K562 (cell line): Measurements from ENCODE around the gene MYL10. TPM values are rescaled to one million over a fixed set of nuclear protein-coding genes. Genes with fewer than 3 reads are reported as not detected.
A peak's percentile ranks its signal among the peaks of the same experiment; 100 is the strongest.

Experiments
- ATAC-seq: fragments of 200-7000 bp; cut with Tn5 transposase; 3 replicates; pipeline ENCODE4 v1.9.1; 2020; ENCODE audit warnings: moderate library complexity
- BruUV-seq: library from RNA; stranded (reverse); fragments of 400-500 nt; replicated peaks from 2 replicates; lab custom pipeline; 2021; lab: Mats Ljungman, UMichigan
- CTCF ChIA-PET: fragments of 300-600 bp; formaldehyde crosslinking; extraction: SDS; loops from one replicate; lab custom pipeline; 2021; ENCODE audit warnings: low intra/inter-chr PET ratio; lab: Yijun Ruan, JAX
- POLR2A ChIA-PET: fragments of 300-600, 350-650 bp; sonication (Branson Sonifier 250); formaldehyde crosslinking; extraction: SDS; loops from one replicate; lab custom pipeline; 2021; ENCODE audit warnings: antibody characterized with exemption, inconsistent platforms; lab: Yijun Ruan, JAX
- DNase-seq, 4 experiments: peaks; one replicate each; pipeline versions ENCODE4 v3.0.0 to v3.0.0-alpha.2; 2011 to 2018; ENCODE audit warnings: low spot score in 3 of 4, mixed read lengths in 3 of 4; ENCODE audit errors: extremely low read depth in 1 of 4
- FAIRE-seq: peaks from 2 replicates; lab custom pipeline; 2011; peaks lifted over from hg19 to GRCh38; lab: Jason Lieb, UNC
- H2AFZ ChIP-seq: 2 replicates; pipeline ENCODE4 v1.6.0; 2011; ENCODE audit warnings: low read depth, low read length, control low read depth, inconsistent platforms
- H3K27ac ChIP-seq: fragments of 200-600 bp; 3 replicates; pipeline ENCODE4 v1.8.0; 2011; ENCODE audit warnings: low read depth, mild to moderate bottlenecking, control low read depth, inconsistent platforms, low read length, moderate library complexity, mixed read lengths; ENCODE audit errors: extremely low read depth
- H3K27me3 ChIP-seq, 2 experiments: fragments of 300-600 bp in 1 of 2; 2 replicates in 1 of 2; 3 replicates in 1 of 2; pipeline versions ENCODE4 v1.6.0 to v1.8.0; 2011; ENCODE audit warnings: inconsistent platforms in 2 of 2, low read length in 2 of 2, mild to moderate bottlenecking in 1 of 2, mixed read lengths in 1 of 2, moderate library complexity in 1 of 2; ENCODE audit not compliant: control insufficient read depth in 2 of 2, insufficient read depth in 2 of 2
- H3K36me3 ChIP-seq: fragments of 300-600 bp; 3 replicates; pipeline ENCODE4 v1.8.0; 2011; ENCODE audit warnings: mild to moderate bottlenecking, low read length, inconsistent platforms; ENCODE audit not compliant: control insufficient read depth, insufficient read depth
- H3K4me1 ChIP-seq, 2 experiments: fragments of 200-600 bp in 1 of 2; replicated peaks in 1 of 2; 2 replicates in 1 of 2; 3 replicates in 1 of 2; pipeline versions ENCODE4 v1.5.1 to v1.8.0; 2011; ENCODE audit warnings: inconsistent platforms in 2 of 2, low read length in 2 of 2, mild to moderate bottlenecking in 1 of 2, mixed read lengths in 1 of 2, moderate library complexity in 1 of 2; ENCODE audit not compliant: control insufficient read depth in 2 of 2, insufficient read depth in 2 of 2
- H3K4me2 ChIP-seq: 2 replicates; pipeline ENCODE4 v1.6.1; 2011; ENCODE audit warnings: low read length, control low read depth, inconsistent platforms, mixed read lengths; ENCODE audit not compliant: insufficient read depth
- H3K4me3 ChIP-seq: fragments of 200-600 bp; sonication (generic), shearing (Covaris generic); 2 replicates; pipeline ENCODE4 v1.5.1; 2016; ENCODE audit warnings: control low read depth, inconsistent platforms
- H3K79me2 ChIP-seq: fragments of 200-600 bp; 3 replicates; pipeline ENCODE4 v1.8.0; 2011; ENCODE audit warnings: low read length, inconsistent platforms; ENCODE audit not compliant: control insufficient read depth, insufficient read depth
- H3K9ac ChIP-seq, 2 experiments: 2 replicates each; pipeline versions ENCODE4 v1.6.0 to v1.6.1; 2011; ENCODE audit warnings: low read depth in 2 of 2, low read length in 2 of 2, control low read depth in 1 of 2, inconsistent platforms in 1 of 2, mild to moderate bottlenecking in 1 of 2, mixed read lengths in 1 of 2; ENCODE audit not compliant: insufficient read depth in 1 of 2
- H3K9me1 ChIP-seq: one replicate; pipeline ENCODE4 v1.6.0; 2011; ENCODE audit warnings: inconsistent platforms, mild to moderate bottlenecking, low read length, moderate library complexity; ENCODE audit not compliant: control insufficient read depth, insufficient read depth
- H3K9me3 ChIP-seq: replicated peaks from 2 replicates; pipeline ENCODE4 v1.5.1; 2011; ENCODE audit warnings: low read depth, low read length, inconsistent platforms; ENCODE audit not compliant: control insufficient read depth, insufficient read depth
- H4K20me1 ChIP-seq: replicated peaks from 2 replicates; pipeline ENCODE4 v1.6.1; 2011; ENCODE audit warnings: low read length, inconsistent platforms, mixed read lengths; ENCODE audit not compliant: control insufficient read depth, insufficient read depth
- REST ChIP-seq, 2 experiments: fragments of 450-650 bp; formaldehyde crosslinking in 1 of 2; IDR thresholded peaks; 2 replicates each; pipeline versions ENCODE4 v1.4.0 to v1.6.1; 2014 to 2020; ENCODE audit warnings: mild to moderate bottlenecking in 2 of 2, borderline replicate concordance in 1 of 2, low read depth in 1 of 2
- SIX5 ChIP-seq, 2 experiments: IDR thresholded peaks; 2 replicates each; pipeline ENCODE4 v1.6.1; 2011; ENCODE audit warnings: low read length in 2 of 2, borderline replicate concordance in 1 of 2, low read depth in 1 of 2, mild to moderate bottlenecking in 1 of 2, moderate library complexity in 1 of 2; ENCODE audit not compliant: insufficient read depth in 1 of 2
- TRIM25 ChIP-seq: fragments of 450-650 bp; IDR thresholded peaks from 2 replicates; pipeline ENCODE4 v1.7.0; 2016; ENCODE audit warnings: borderline replicate concordance
- ZBTB5 ChIP-seq: fragments of 450-650 bp; IDR thresholded peaks from 2 replicates; pipeline ENCODE4 v1.6.1; 2017; ENCODE audit warnings: antibody characterized with exemption
- WGBS: fragments of 100-300 bp; shearing (Covaris generic); methylation state at CpG from one replicate; pipeline ENCODE4 v1.1.6; 2016; ENCODE audit warnings: low coverage, mixed read lengths; ENCODE audit not compliant: insufficient coverage; ENCODE audit errors: missing lambda C conversion rate; 5-methylcytosine and 5-hydroxymethylcytosine counted together
- in situ Hi-C: fragments of 300-500 bp; cut with MboI; formaldehyde crosslinking; loops from 4 replicates; pipeline ENCODE4 v1.15.0; 2018; ENCODE audit warnings: inconsistent platforms, mixed read lengths
- intact Hi-C: fragments of 100-400 bp; cut with micrococcal nuclease; formaldehyde crosslinking; loops from 2 replicates; pipeline ENCODE4 v1.14.2; 2022
- polyA plus RNA-seq, 8 experiments: library from polyadenylated mRNA; depleted of rRNA in 4 of 8; stranded (reverse) in 5 of 8; unstranded in 3 of 8; fragments of >200 nt; fragmentation: Nextera tagmentation in 2 of 8; fragmentation: Illumina TruSeq in 1 of 8; extraction: Ambion mirVana in 2 of 8; extraction: Trizol in 1 of 8; gene quantifications; 2 replicates each; pipeline versions ENCODE4 v1.2.1 to v1.2.3, GENCODE V29; 2011 to 2014; ENCODE audit warnings: inconsistent platforms in 1 of 8, missing spikeins in 1 of 8
- total RNA-seq, 7 experiments: library from RNA; depleted of rRNA in 6 of 7; stranded (reverse); fragments of >200 nt in 6 of 7; fragmentation: Illumina TruSeq in 2 of 7; extraction: Trizol in 2 of 7; gene quantifications; 2 replicates each; pipeline versions ENCODE4 v1.2.1 to v1.2.3, GENCODE V29; 2011 to 2021; ENCODE audit warnings: low replicate concordance in 1 of 7

MYL10 gene
- total and polyA plus RNA-seq, 9 of the 15 experiments (the other 6 are each of a cell fraction or from before 2014, with no cell fraction given) = not detected

- Histone ChIP-seq H3K4me2 (peak overlapping the region; percentile 49), H3K27me3 (peaks cover 0 to 15% of the 10 kb centered on the region in 2 experiments; a peak in 2 of 5 replicates), H4K20me1 (no peaks in the 10 kb centered on the region), H3K4me3 (peak overlapping the region; percentile 10; the same call in 1 of the 2 replicates), H3K9ac (peak overlapping the region in 1 of 2 experiments; percentile 12; a peak in 1 of 4 replicates), H3K9me3 (no peaks in the 10 kb centered on the region), H2AFZ (peak overlapping the region; percentile 77), H3K4me1 (peaks cover 0 to 11% of the 10 kb centered on the region in 2 experiments; a peak in 1 of 5 replicates), H3K79me2 (no peaks in the 10 kb centered on the region), H3K9me1 (no peaks in the 10 kb centered on the region), H3K36me3 (no peaks in the 10 kb centered on the region), H3K27ac (no peak overlapping the region)
- intact Hi-C loops (loop anchor here (2.0 to 5.0 kb wide), 2 partner anchors 75 to 134 kb away; no protein-coding TSS in a partner anchor), in situ Hi-C loops (no loop called here)
- DNase-seq (peak; percentile 62 to 68 (median 64)), FAIRE-seq (peak; percentile 56), ATAC-seq (peak; percentile 91)
- ChIA-PET POLR2A (no interaction called here), CTCF (no interaction called here)
- 4% methylated on average over 6 of the region's 6 CpGs for WGBS
- BruUV-seq = no TSS peak
- TF ChIP-seq TRIM25 (no peak), ZBTB5 (peak; percentile 70; the same call in 1 of the 2 replicates), SIX5 (IDR thresholded peaks at IDR 0.05; ENCODE audit: borderline replicate concordance in 1 of 2, insufficient read depth in 1 of 2, low read depth in 1 of 2, low read length in 2 of 2) (no peak), REST (IDR thresholded peaks at IDR 0.05; ENCODE audit: borderline replicate concordance) (peak; percentile 45; the same call in 1 of the 2 replicates), REST (CRISPR knock-in tag; IDR thresholded peaks at IDR 0.05; ENCODE audit: low read depth) (no peak)
Measured at GRCh38 chr7:101676956-101677355, 47.9 kb upstream of the MYL10 start.
